Transverse colon (tissue), 4 donors: ENCODE results near the gene IFITM10. TPM values are rescaled to one million over a fixed set of nuclear protein-coding genes. Genes with fewer than 3 reads are reported as not detected.
A peak's percentile ranks its signal among the peaks of the same experiment; 100 is the strongest.

Experiments used
- DNase-seq: peaks from one replicate; pipeline ENCODE4 v3.0.0-alpha.2; 2019
- H3K27ac ChIP-seq, 4 donors: fragments of 200-600 bp; sonication (generic); 2 replicates each; pipeline ENCODE4 v1.5.1; 2016 to 2018; ENCODE audit warnings: inconsistent platforms in 4 of 4
- H3K27me3 ChIP-seq: fragments of 200-600 bp; sonication (generic); 2 replicates; pipeline ENCODE4 v1.5.1; 2017; ENCODE audit warnings: inconsistent platforms
- H3K36me3 ChIP-seq, 4 donors: fragments of 200-600 bp; sonication (generic); 2 replicates each; pipeline ENCODE4 v1.5.1; 2017 to 2019; ENCODE audit warnings: inconsistent platforms in 4 of 4
- H3K4me1 ChIP-seq, 4 donors: fragments of 200-600 bp; sonication (generic); 2 replicates each; pipeline ENCODE4 v1.5.1; 2017 to 2020; ENCODE audit warnings: inconsistent platforms in 4 of 4
- H3K4me3 ChIP-seq, 4 donors: fragments of 200-600 bp; sonication (generic); 1 replicate in 1 of 4; 2 replicates in 3 of 4; pipeline versions ENCODE4 v1.5.1 to v1.6.1; 2017 to 2019; ENCODE audit warnings: inconsistent platforms in 4 of 4
- H3K9me3 ChIP-seq, 2 donors: fragments of 200-600 bp; sonication (generic); 2 replicates each; pipeline ENCODE4 v1.5.1; 2017 to 2019; ENCODE audit warnings: inconsistent platforms in 2 of 2
- EP300 ChIP-seq: sonication (generic); formaldehyde crosslinking; IDR thresholded peaks from one replicate; pipeline ENCODE4 v1.6.1; 2017; ENCODE audit warnings: antibody characterized with exemption, low read depth
- POLR2A ChIP-seq: fragments of 450-650 bp; IDR thresholded peaks from one replicate; pipeline ENCODE4 v1.6.1; 2016; ENCODE audit warnings: antibody characterized with exemption, mild to moderate bottlenecking, moderate library complexity
- POLR2AphosphoS5 ChIP-seq, 3 donors: sonication (generic); formaldehyde crosslinking; IDR thresholded peaks; one replicate each; pipeline ENCODE4 v1.6.1; 2016; ENCODE audit warnings: antibody characterized with exemption in 3 of 3
- WGBS, 2 donors: methylation state at CpG; one replicate each; pipeline ENCODE4 v1.1.5; 2018; ENCODE audit warnings: low coverage in 1 of 2; 5-methylcytosine and 5-hydroxymethylcytosine counted together
- in situ Hi-C, 4 donors: fragments of 200-750 bp; cut with MboI; loops; one replicate each; pipeline versions ENCODE4 v1.15.0 to v1.15.1; 2017; ENCODE audit warnings: low sequenced_read_pairs in 3 of 4, low pct_ligation_motif_present in 1 of 4, low pct_unique_long_range_greater_than_20kb in 1 of 4
- intact Hi-C: fragments of 100-400 bp; cut with DNase I; formaldehyde crosslinking; loops from one replicate; pipeline ENCODE4 v1.15.1; 2023; ENCODE audit warnings: low total_unique reads
- total RNA-seq, 4 donors: library from RNA; depleted of rRNA; stranded (reverse); fragments of >200 nt; gene quantifications; one replicate each; pipeline ENCODE4 v1.1.0, GENCODE V29; 2016
- TF ChIP-seq, protein P1 (sequence below), 5 experiments: fragments of 200-600 bp in 3 of 5; fragments of 450-650 bp in 2 of 5; sonication (generic) in 3 of 5; IDR thresholded peaks; 1 replicate in 2 of 5; 2 replicates in 3 of 5; pipeline ENCODE4 v1.5.1; 2016 to 2017; ENCODE audit warnings: antibody characterized with exemption in 5 of 5, inconsistent platforms in 3 of 5, mild to moderate bottlenecking in 2 of 5, moderate library complexity in 1 of 5

The IFITM10 gene
- total RNA-seq, 4 donors from 2014 or later: 0.68 to 13.5 (median 1.3) TPM

DNA sequence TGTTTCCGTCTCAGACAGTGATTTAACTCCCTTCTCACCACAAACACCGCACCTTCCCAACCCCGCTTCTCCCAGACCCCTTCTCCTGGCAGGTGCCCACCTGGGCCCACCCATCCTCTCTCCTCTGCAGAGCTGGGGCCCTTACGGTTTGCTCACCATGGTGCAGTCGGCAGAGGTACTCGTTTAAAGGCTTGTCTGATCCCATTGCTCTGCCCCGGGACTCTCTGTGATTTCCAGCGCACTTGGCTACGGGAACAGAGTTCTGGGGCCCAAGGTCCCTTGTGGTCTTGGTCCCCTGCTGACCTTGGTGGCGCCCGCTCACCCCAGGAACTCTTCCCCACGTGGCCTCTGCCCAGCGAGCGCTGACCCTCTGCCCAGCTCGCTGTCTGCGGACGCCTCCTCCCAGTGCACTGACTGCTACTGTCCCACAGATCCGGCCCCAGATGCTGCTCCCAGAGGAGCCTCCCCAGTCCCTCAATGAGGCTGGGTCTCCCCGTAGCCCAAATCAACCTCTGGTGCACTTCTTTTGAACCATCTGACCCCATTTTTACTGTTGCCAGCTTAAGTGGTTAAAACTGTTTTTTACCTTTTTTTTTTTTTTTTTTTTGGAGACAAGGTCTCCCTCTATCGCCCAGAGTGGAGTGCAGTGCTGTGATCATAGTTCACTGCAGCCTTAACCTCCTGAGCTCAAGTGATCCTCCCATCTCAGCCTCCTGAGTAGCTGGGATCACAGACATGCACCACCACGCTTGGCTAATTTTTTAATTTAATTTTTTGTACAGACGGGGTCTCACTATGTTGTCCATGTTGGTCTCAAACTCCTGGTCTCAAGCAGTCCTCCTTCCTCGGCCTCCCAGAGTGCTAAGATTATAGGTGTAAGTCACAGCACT is 34.6 kb upstream of the IFITM10 start:
- no peak overlapping the region for H3K27ac ChIP-seq
- no peaks in the 10 kb centered on the region for H3K27me3 ChIP-seq
- in situ Hi-C loops (no loop called here), intact Hi-C loops (no loop called here)
- no peak for TF ChIP-seq EP300
- TF ChIP-seq, protein P1, sequence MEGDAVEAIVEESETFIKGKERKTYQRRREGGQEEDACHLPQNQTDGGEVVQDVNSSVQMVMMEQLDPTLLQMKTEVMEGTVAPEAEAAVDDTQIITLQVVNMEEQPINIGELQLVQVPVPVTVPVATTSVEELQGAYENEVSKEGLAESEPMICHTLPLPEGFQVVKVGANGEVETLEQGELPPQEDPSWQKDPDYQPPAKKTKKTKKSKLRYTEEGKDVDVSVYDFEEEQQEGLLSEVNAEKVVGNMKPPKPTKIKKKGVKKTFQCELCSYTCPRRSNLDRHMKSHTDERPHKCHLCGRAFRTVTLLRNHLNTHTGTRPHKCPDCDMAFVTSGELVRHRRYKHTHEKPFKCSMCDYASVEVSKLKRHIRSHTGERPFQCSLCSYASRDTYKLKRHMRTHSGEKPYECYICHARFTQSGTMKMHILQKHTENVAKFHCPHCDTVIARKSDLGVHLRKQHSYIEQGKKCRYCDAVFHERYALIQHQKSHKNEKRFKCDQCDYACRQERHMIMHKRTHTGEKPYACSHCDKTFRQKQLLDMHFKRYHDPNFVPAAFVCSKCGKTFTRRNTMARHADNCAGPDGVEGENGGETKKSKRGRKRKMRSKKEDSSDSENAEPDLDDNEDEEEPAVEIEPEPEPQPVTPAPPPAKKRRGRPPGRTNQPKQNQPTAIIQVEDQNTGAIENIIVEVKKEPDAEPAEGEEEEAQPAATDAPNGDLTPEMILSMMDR (IDR thresholded peaks at IDR 0.05): no peak
- no peak for TF ChIP-seq POLR2AphosphoS5 (IDR thresholded peaks at IDR 0.05)
- TF ChIP-seq POLR2A: no peak
- H3K9me3 ChIP-seq: no peaks in the 10 kb centered on the region
- no peak overlapping the region for H3K4me3 ChIP-seq
- no peaks in the 10 kb centered on the region for H3K36me3 ChIP-seq
- WGBS, 2 donors: 60 to 87% methylated on average over 1 to 23 of the region's 23 CpGs
- H3K4me1 ChIP-seq: no peaks in the 10 kb centered on the region
- DNase-seq: no peak

DNA sequence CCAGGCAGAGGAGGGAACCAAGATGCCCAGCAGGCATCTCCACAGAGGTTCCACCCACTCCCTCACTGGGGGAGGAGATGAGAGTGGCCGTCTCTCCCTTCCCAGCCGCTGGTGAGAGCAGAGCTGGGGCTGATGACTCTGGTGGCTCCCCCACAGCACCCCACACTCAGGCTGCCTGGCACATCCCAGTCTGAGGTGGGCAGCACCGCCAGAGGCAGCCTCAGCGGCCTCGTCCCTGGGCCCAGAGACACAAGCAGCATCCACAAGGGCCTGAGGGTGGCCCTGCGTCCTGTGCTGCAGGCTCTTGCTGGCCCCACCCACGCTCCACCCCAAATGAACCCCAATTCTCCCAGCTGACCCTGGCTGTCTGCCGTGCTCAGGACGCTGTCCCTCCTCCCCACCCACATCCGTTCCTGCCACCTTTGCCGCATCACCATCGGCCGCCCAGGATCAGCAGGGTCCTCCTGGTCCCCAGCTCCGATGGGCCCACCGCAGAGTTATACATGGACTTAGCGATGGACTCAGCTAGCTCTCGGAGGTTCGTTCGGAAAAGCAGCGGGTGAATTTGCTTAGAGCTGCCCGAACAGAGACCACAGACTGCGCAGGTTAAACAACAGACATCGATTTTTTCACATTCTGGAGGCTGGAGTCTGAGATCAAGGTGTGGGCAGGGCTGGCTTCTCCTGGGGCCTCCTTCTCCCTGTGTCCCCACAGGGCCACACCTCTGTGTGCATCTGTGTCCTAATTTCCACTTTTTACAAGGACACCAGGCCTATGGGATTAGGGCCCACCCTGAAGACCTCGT is 33.5 kb upstream of the IFITM10 start:
- no peak for DNase-seq
- 82 to 100% methylated on average over 3 to 22 of the region's 24 CpGs for WGBS, 2 donors

DNA sequence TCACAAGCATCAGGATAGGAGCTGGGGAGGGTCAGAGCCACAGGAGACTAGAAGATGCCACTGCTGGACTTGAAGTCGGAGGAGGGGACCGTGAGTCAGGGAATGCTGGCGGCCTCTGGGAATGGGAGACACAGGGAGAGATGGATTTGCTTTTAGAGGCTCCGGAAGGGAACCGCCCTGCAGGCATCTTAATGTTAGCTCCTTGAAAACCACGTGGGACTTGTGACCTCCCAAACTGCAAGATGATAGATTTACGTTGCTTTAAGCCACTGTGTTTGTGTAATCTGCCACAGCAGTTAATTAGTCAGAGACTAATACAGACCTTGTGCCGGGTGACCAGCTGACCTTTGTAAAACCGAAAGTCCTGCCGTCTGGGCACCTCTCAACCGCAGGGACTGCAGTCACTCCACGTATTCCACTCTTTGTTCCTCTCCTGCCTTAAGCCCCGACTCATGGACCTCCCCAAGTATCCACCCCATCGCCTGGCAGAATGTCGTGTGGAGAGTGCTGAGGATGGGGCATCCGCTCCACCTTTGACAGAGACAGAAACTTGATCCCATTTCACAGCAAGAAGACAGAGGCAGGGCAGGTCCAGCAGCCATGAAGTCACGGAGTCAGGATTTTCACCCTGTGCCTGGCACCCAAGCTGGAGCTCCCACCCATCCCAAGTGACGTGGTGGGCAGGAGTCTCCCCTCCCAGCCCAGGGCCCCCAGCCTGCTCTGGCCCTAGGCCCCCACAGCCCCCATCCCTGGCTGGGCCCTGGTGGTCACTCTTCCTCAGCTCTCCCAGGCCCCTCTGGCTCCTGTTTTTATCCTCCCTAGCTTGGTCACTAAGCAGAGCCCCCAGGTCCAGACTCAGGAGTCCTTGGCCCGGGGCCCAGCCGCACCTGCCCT is 32.7 kb upstream of the IFITM10 start:
- Histone ChIP-seq H3K4me1 (no peaks in the 10 kb centered on the region), H3K27me3 (peaks cover 8% of the 10 kb centered on the region), H3K9me3 (no peaks in the 10 kb centered on the region), H3K4me3 (no peak overlapping the region), H3K27ac (peak overlapping the region in 1 of 4 donors; percentile 21), H3K36me3 (no peaks in the 10 kb centered on the region)
- intact Hi-C loops (no loop called here), in situ Hi-C loops (no loop called here)
- 24 to 49% methylated on average over 7 to 18 of the region's 20 CpGs for WGBS, 2 donors
- no peak for TF ChIP-seq EP300
- TF ChIP-seq POLR2A: no peak
- TF ChIP-seq, protein P1 (IDR thresholded peaks at IDR 0.05): no peak
- no peak for TF ChIP-seq POLR2AphosphoS5 (IDR thresholded peaks at IDR 0.05)
- DNase-seq: no peak

More for the DNA sequence above, 33.5 kb upstream of the IFITM10 start:
- Histone ChIP-seq H3K9me3 (no peaks in the 10 kb centered on the region), H3K27ac (no peak overlapping the region), H3K36me3 (no peaks in the 10 kb centered on the region), H3K4me1 (no peaks in the 10 kb centered on the region), H3K4me3 (no peak overlapping the region), H3K27me3 (peaks cover 8% of the 10 kb centered on the region)
- intact Hi-C loops: no loop called here
- in situ Hi-C loops: no loop called here
- TF ChIP-seq POLR2AphosphoS5 (IDR thresholded peaks at IDR 0.05) (no peak), EP300 (no peak), POLR2A (no peak)
- TF ChIP-seq, protein P1 (IDR thresholded peaks at IDR 0.05): no peak
